Natural killer cell treated with Interleukin-12 subunit alpha and Interleukin-12 subunit beta and Interleukin-15 and Interleukin-18, amount 100 ng/mL, for 72 hours (primary cell): ENCODE measurements around the gene TRPM6. TPM values are rescaled to one million over a fixed set of nuclear protein-coding genes. Genes with fewer than 3 reads are reported as not detected.
A peak's percentile ranks its signal among the peaks of the same experiment; 100 is the strongest.

ENCODE experiments used
- ATAC-seq, 2 donors: fragments of 150-1000 bp; cut with Tn5 transposase in 1 of 2; sonication (Bioruptor Pico), chemical (Tn5 transposase) in 1 of 2; 2 replicates each; pipeline ENCODE4 v1.10.0; 2021
- DNase-seq: peaks from one replicate; pipeline ENCODE4 v3.0.0; 2022; ENCODE audit warnings: low spot score
- H3K27ac Mint-ChIP-seq, 2 donors: 1 replicate in 1 of 2; 2 replicates in 1 of 2; pipeline ENCODE4 v1.8.0; 2022; ENCODE audit warnings: mixed read lengths in 2 of 2, mild to moderate bottlenecking in 1 of 2, moderate library complexity in 1 of 2
- H3K27me3 Mint-ChIP-seq, 2 donors: 1 replicate in 1 of 2; 2 replicates in 1 of 2; pipeline ENCODE4 v1.8.0; 2022; ENCODE audit warnings: mixed read lengths in 2 of 2
- H3K36me3 Mint-ChIP-seq: one replicate; pipeline ENCODE4 v1.8.0; 2022; ENCODE audit warnings: mixed read lengths
- H3K4me1 Mint-ChIP-seq, 2 donors: 1 replicate in 1 of 2; 2 replicates in 1 of 2; pipeline ENCODE4 v1.8.0; 2022; ENCODE audit warnings: low read depth in 2 of 2, mixed read lengths in 2 of 2, mild to moderate bottlenecking in 1 of 2
- H3K4me3 Mint-ChIP-seq: one replicate; pipeline ENCODE4 v1.8.0; 2022; ENCODE audit warnings: mixed read lengths
- H3K9me3 Mint-ChIP-seq: 2 replicates; pipeline ENCODE4 v1.8.0; 2022; ENCODE audit warnings: mixed read lengths
- total RNA-seq, 2 donors: library from RNA; stranded (reverse); gene quantifications; one replicate each; pipeline ENCODE4 v1.2.3, GENCODE V29; 2022

TRPM6 gene
- total RNA-seq, 2 donors from 2014 or later, result 0.12 to 1.6 TPM

DNA sequence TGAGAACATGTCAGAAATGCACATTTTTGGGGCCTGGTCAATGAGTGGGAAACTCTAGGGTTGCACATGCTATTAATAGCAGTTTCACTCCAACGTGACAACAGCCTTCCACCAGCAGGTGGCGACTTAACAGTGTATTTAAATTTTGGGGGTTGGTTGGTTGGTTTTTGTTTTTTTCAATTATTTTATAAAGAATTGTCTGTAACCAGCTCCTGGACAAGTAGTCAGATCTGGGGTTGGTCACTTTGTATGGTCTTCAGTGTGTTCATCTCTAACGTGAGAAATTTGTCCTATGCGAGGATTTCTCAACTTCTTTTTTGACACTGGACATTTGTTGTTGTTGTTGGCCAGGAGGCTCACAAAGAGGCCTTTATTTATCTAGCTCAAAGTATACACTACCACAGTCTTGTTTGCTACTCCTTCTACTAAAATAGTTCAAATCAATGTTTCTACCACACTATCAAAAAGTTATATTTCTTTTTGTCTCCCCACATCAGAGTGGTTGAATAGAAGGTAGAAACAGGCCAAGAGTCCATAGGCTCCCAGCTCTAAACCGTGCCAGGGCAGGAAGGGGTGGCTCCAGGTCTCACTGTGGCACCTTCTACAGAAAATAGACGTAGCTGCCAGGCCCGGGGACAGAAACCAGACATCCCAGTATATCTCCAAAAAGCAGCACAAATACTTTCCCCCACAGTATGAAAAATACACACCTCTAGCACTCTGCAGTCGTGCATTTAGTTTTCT, 110.4 kb downstream of the TRPM6 start:
- Mint-ChIP-seq H3K4me3 (no peak overlapping the region), H3K36me3 (no peaks in the 10 kb centered on the region), H3K9me3 (no peaks in the 10 kb centered on the region), H3K27ac (no peak overlapping the region), H3K27me3 (peaks cover 15% of the 10 kb centered on the region in 2 donors), H3K4me1 (no peaks in the 10 kb centered on the region)
- ATAC-seq, result no peak
- no peak for DNase-seq

- Mint-ChIP-seq H3K27ac (no peak overlapping the region), H3K9me3 (no peaks in the 10 kb centered on the region), H3K4me1 (peaks cover 5 to 14% of the 10 kb centered on the region in 2 donors), H3K36me3 (no peaks in the 10 kb centered on the region), H3K4me3 (no peak overlapping the region), H3K27me3 (peaks cover 19% of the 10 kb centered on the region in 2 donors)
- ATAC-seq, result no peak
- no peak for DNase-seq
Observed at GRCh38 chr9:74775396-74775795, 112.3 kb downstream of the TRPM6 start.

DNA sequence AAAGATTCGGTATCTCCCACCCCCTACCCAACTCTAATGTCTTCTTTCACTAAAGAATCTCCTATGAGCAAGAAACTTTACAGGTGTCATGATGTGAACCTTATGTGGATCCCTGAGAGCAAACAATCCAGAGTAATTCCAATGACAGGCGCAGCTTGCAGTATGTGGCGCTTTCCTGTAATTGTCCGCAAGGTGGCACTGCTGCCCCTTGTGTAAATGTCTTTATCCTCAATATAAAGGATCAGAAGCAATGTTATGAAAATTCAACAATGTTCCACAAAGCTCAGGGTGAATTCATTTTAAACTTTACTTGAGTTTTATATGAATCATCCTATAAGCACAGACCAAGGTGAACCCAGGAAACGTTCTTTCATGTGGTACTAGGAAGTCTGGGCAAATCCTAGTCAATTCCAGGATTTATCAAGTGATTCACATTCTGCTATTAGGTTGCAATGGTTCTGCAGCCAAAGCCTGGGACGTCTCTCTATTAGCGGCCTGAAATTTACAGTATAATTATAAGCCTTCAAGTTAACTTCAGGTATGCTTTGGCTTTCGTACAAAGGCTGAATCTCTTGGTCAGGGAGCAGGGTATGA, 113.7 kb downstream of the TRPM6 start:
- DNase-seq (peak; percentile 79), ATAC-seq (peak; percentile 60 to 66)
- Mint-ChIP-seq H3K4me3 (no peak overlapping the region), H3K9me3 (no peaks in the 10 kb centered on the region), H3K27ac (no peak overlapping the region), H3K4me1 (peaks cover 5 to 14% of the 10 kb centered on the region in 2 donors), H3K27me3 (peaks cover 16 to 17% of the 10 kb centered on the region in 2 donors), H3K36me3 (no peaks in the 10 kb centered on the region)

DNA sequence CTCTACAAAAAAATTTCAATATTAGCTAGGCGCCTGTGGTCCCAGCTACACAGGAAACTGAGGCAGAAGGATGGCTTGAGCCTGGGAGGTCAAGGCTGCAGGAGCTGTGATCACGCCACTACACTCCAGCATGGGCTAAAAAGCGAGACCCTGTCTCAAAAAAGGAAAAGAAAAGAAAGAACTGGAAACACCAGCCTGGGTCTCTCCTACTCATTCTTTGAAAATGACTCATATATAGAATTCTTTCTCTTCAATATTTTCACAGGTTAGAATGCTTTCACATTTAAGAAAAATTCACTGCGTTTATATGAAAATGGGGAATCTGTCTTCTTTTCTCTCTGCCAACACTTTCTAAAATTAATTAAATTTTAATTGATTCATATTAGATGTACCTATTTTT, 115.6 kb downstream of the TRPM6 start:
- DNase-seq, result no peak
- no peaks in the 10 kb centered on the region for H3K36me3 Mint-ChIP-seq
- H3K4me1 Mint-ChIP-seq, result peaks cover 5 to 14% of the 10 kb centered on the region in 2 donors
- H3K4me3 Mint-ChIP-seq, result peak overlapping the region; percentile 44
- H3K9me3 Mint-ChIP-seq, result no peaks in the 10 kb centered on the region
- ATAC-seq, result peak; percentile 61 to 64
- peaks cover 26 to 29% of the 10 kb centered on the region in 2 donors for H3K27me3 Mint-ChIP-seq
- H3K27ac Mint-ChIP-seq, result peak overlapping the region in 1 of 2 donors; percentile 3

DNA sequence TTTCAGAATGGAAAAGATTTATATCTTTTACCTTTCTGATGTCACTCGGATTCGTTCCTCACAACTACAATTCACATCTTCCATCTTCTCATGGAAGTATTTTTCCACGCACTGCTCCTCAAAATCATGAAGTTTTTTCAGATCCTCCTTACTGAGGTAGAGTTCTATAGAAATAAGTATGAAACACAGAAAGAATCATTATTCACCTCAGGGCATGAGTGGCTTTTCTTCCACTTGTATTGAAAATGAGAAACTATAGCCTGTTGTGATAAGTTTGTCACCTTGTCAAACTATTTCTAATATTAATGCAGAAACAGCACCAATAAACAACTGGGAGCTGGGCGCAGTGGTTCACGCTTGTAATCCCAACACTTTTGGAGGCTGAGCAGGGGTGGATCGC, 116.0 kb downstream of the TRPM6 start:
- H3K27me3 Mint-ChIP-seq, result peaks cover 26 to 29% of the 10 kb centered on the region in 2 donors
- ATAC-seq (no peak), DNase-seq (no peak)
- peaks cover 5 to 14% of the 10 kb centered on the region in 2 donors for H3K4me1 Mint-ChIP-seq
- peak overlapping the region; percentile 44 for H3K4me3 Mint-ChIP-seq
- H3K27ac Mint-ChIP-seq, result peak overlapping the region in 1 of 2 donors; percentile 3
- no peaks in the 10 kb centered on the region for H3K9me3 Mint-ChIP-seq
- H3K36me3 Mint-ChIP-seq, result no peaks in the 10 kb centered on the region

GRCh38 chr9:74771262-74771585, 116.5 kb downstream of the TRPM6 start:
- H3K4me3 Mint-ChIP-seq, result no peak overlapping the region

DNA sequence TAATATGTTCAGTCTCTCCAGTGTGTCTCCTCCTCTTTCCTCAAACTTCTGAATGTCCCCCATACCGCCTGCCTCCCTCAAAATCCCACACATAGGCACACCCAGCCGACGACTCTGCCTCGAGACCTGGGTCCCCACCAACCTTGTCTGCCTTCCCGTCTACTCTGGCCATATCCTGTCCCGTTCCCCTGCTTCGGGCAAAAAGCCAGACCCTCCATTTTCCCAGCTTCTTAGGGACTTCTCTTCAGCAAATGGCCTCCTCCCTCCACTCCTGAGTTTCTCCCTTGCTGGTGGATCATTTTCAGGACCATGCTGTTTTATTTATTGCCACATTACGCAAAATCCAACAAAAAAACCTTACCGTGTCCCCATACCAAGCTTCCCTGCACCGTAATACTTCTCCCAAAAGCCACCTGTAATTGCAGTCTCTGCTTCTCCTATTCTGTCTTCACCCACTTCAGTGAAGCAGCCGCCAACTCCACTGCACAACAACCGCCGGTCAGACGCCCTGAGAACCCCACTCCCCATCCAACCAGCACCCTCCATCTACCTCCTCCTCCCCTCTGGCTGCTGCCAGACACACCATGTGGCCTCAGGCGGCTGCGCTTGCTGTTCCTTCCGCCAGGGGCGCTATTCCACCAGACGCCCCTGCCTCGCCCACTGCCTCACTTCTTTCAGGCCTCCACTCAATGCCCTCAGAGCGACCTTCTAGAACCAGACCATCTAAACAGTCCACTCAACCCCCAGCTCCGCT, 117.0 kb downstream of the TRPM6 start:
- peak overlapping the region; percentile 3 to 34 for H3K27ac Mint-ChIP-seq
- no peak overlapping the region for H3K4me3 Mint-ChIP-seq

More at GRCh38 chr9:74771262-74771585, 116.5 kb downstream of the TRPM6 start:
- peaks cover 5 to 14% of the 10 kb centered on the region in 2 donors for H3K4me1 Mint-ChIP-seq
- no peaks in the 10 kb centered on the region for H3K9me3 Mint-ChIP-seq
- ATAC-seq, result no peak
- H3K27me3 Mint-ChIP-seq, result peaks cover 26 to 29% of the 10 kb centered on the region in 2 donors
- H3K36me3 Mint-ChIP-seq, result no peaks in the 10 kb centered on the region
- H3K27ac Mint-ChIP-seq, result peak overlapping the region; percentile 3 to 34
- DNase-seq, result no peak

DNA sequence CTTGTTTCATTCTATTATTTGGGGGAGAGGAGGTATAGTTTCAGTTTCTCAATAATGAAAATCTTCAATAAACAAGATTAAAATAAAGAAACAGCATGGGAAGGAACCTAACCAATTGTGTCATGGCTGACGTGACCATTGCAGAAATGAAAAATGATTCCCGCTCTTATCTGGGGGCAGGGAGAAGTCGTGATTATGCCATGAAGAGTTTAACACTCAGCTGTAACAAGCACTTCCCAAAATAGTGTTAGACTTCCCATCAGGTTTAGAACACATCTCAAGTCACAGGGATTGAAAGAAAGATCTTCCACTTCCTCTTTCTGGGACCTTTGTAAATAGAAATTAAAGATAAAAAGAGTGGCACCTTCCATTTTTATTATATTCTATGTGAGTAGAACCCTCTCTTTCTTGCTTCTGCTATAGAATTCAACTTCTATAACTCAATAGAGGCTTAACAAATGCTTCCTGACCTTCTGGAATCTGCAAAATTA, 122.2 kb downstream of the TRPM6 start:
- Mint-ChIP-seq H3K4me3 (no peak overlapping the region), H3K36me3 (no peaks in the 10 kb centered on the region), H3K9me3 (no peaks in the 10 kb centered on the region), H3K27ac (no peak overlapping the region), H3K4me1 (no peaks in the 10 kb centered on the region), H3K27me3 (peaks cover 17 to 21% of the 10 kb centered on the region in 2 donors)
- DNase-seq (no peak), ATAC-seq (no peak)

More for the DNA sequence above, 117.0 kb downstream of the TRPM6 start:
- Mint-ChIP-seq H3K27me3 (peaks cover 28 to 29% of the 10 kb centered on the region in 2 donors), H3K4me1 (peaks cover 5 to 14% of the 10 kb centered on the region in 2 donors), H3K9me3 (no peaks in the 10 kb centered on the region), H3K36me3 (no peaks in the 10 kb centered on the region)
- ATAC-seq (peak in 1 of 2 donors; percentile 51), DNase-seq (no peak)

DNA sequence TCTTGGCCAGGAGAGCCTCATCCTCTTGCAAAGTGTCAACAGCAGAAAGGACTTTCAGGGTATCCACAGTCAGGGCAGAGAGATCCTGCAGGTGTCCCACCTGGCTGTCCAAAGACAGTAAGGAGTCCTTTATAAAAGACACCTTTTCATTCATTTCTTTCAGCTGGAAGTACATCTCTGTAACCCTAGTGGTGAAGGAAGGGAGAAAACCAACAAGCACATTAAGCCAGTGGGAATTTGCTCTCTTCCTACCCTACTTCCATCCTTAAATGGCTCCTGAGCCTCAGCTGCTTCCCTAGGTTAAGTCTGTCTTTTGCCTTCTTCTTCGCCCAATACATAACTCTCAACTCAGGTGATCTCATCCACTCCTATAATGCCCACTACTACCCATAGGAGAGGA, 124.8 kb downstream of the TRPM6 start:
- no peaks in the 10 kb centered on the region for H3K9me3 Mint-ChIP-seq
- H3K36me3 Mint-ChIP-seq, result no peaks in the 10 kb centered on the region
- H3K27ac Mint-ChIP-seq, result no peak overlapping the region
- DNase-seq, result no peak
- peak in 1 of 2 donors; percentile 6 for ATAC-seq
- H3K4me3 Mint-ChIP-seq, result no peak overlapping the region
- H3K27me3 Mint-ChIP-seq, result peaks cover 2 to 10% of the 10 kb centered on the region in 2 donors
- no peaks in the 10 kb centered on the region for H3K4me1 Mint-ChIP-seq

- no peak for DNase-seq
- Mint-ChIP-seq H3K9me3 (no peaks in the 10 kb centered on the region), H3K4me1 (no peaks in the 10 kb centered on the region), H3K36me3 (no peaks in the 10 kb centered on the region), H3K27ac (no peak overlapping the region), H3K27me3 (peaks cover 0 to 15% of the 10 kb centered on the region in 2 donors), H3K4me3 (no peak overlapping the region)
- peak; percentile 13 to 40 for ATAC-seq
Observed at GRCh38 chr9:74760031-74760700, 127.6 kb downstream of the TRPM6 start.

DNA sequence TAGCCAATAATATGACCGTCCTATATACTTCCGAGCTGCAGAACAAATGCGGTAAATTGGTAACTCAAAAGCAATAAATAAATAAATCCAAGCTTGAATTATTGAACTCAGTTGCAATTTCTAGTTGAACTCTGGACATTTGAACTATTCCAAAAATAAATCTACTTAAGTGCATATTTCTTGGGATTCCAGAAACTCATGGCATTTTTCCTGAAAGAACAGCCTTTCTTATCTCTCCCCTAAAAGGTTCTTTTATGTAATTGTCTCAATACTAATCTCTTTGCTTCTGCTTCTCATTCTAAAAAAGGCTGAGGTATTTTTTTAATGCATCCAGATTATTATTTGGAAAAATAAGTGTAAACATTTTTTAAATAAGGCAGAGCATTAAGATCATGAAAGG, 131.7 kb downstream of the TRPM6 start:
- Mint-ChIP-seq H3K36me3 (no peaks in the 10 kb centered on the region), H3K4me1 (no peaks in the 10 kb centered on the region), H3K9me3 (no peaks in the 10 kb centered on the region), H3K4me3 (no peak overlapping the region), H3K27me3 (peaks cover 0 to 10% of the 10 kb centered on the region in 2 donors), H3K27ac (no peak overlapping the region)
- ATAC-seq (no peak), DNase-seq (no peak)

- Mint-ChIP-seq H3K4me3 (no peak overlapping the region), H3K36me3 (no peaks in the 10 kb centered on the region), H3K27ac (no peak overlapping the region), H3K27me3 (peaks cover 0 to 10% of the 10 kb centered on the region in 2 donors), H3K4me1 (no peaks in the 10 kb centered on the region), H3K9me3 (no peaks in the 10 kb centered on the region)
- no peak for DNase-seq
- ATAC-seq, result no peak
Observed at GRCh38 chr9:74755355-74755754, 132.4 kb downstream of the TRPM6 start.

DNA sequence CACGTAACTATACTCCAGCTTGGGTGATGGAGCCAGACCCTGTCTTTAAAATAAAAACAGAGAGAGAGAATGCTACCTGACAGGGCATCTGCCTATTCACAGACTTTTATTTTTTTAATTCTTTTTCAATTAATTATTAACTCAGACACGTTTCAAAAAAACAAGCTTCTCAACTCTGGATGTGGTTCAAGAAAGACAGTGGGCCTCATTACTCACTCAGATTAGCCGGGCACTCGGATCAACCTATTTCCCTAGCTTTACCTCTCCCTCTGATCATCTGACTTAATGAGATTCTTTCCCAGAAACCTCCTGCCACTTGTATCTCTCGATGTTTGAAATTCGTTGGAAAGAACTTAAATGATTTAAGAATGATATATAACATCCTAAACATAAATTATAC, 134.1 kb downstream of the TRPM6 start:
- ATAC-seq (no peak), DNase-seq (no peak)
- H3K4me1 Mint-ChIP-seq, result no peaks in the 10 kb centered on the region
- H3K27me3 Mint-ChIP-seq, result peaks cover 0 to 12% of the 10 kb centered on the region in 2 donors
- H3K36me3 Mint-ChIP-seq, result no peaks in the 10 kb centered on the region
- H3K9me3 Mint-ChIP-seq, result no peaks in the 10 kb centered on the region
- H3K4me3 Mint-ChIP-seq, result no peak overlapping the region
- H3K27ac Mint-ChIP-seq, result no peak overlapping the region
